Measurements from ENCODE around the gene TBL1X. TPM values are rescaled to one million over a fixed set of nuclear protein-coding genes. Genes with fewer than 3 reads are reported as not detected.
A peak's percentile ranks its signal among the peaks of the same experiment; 100 is the strongest.
"Not testable (repeated sequence)": the region's sequence is repeated elsewhere in the genome, so short reads cannot be mapped to it uniquely, and the experiment has no call there.

Gene TBL1X
- total RNA-seq, result 10 to 100 TPM; 20.0 to 23.0 TPM

DNA sequence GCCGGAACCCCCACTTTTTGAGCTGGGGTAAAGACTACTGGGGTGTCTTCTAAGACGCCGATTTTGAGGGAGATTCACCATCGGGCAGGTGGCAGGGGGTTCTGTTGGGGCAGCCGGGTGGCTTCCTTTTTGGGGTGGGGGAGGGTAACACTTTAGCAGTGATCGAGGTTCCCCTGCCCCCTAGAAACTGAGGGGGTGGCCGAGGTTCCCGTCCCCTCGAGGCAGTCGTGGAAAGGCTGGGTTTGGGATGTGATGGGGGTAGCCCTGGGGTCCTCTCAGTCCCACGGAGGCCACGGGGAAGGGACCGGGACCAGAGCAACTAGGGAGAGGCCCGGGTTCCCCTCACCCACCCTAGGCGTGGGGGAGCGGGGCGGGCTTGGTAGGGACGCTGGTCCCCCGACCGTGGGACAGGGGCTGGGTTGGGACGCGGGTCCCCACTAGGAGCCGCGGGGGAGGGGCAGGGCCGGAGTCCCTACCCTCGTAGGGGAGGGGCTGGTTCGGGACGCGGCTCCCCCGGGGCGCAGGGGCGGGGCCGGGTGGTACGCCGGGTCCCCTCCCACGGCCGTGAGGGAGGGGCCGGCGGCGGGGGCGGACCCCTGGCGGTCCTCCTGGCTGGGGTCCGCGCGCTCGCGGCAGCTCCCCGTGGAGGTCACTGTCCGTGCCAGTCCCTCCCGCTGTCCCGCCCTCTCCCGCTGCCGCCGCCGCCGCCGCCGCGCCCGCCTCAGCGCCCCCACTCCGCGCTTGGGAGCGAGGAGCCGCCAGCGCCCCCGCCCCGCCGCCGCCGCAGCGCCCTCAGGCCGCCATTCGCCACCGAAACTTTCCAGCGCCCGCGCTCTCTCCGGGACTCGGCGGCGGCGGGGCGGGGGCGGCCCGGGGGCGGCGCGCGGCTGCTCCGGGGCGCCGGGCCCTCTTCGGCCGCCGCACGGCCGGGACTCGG is at the start of gene TBL1X:
Gene TBL1X (plus strand): TSS at position 624 of the 937 bp plus-strand sequence. CDS start 188,529 bp downstream, outside the sequence.
- CTCF ChIA-PET, result no interaction called here
- Mint-ChIP-seq H3K9me3 (ENCODE audit: insufficient read depth) (no peaks in the 10 kb centered on the region), H3K4me3 (peak within 1 kb of the TSS; percentile 72), H3K36me3 (ENCODE audit: low read depth) (peaks cover 9% of the 10 kb centered on the region), H3K27me3 (ENCODE audit: low read depth) (no peaks in the 10 kb centered on the region), H3K4me1 (ENCODE audit: low read depth) (peaks cover 40% of the 10 kb centered on the region), H3K27ac (peak within 1 kb of the TSS; percentile 85)
- POLR2A ChIA-PET, result interaction anchor here (0.7 to 0.8 kb wide), 2 partner anchors 39 to 124 kb away, joined by 3 to 6 read pairs; no protein-coding TSS in a partner anchor
- DNase-seq, result peak; percentile 58
- ATAC-seq, result peak; percentile 35

DNA sequence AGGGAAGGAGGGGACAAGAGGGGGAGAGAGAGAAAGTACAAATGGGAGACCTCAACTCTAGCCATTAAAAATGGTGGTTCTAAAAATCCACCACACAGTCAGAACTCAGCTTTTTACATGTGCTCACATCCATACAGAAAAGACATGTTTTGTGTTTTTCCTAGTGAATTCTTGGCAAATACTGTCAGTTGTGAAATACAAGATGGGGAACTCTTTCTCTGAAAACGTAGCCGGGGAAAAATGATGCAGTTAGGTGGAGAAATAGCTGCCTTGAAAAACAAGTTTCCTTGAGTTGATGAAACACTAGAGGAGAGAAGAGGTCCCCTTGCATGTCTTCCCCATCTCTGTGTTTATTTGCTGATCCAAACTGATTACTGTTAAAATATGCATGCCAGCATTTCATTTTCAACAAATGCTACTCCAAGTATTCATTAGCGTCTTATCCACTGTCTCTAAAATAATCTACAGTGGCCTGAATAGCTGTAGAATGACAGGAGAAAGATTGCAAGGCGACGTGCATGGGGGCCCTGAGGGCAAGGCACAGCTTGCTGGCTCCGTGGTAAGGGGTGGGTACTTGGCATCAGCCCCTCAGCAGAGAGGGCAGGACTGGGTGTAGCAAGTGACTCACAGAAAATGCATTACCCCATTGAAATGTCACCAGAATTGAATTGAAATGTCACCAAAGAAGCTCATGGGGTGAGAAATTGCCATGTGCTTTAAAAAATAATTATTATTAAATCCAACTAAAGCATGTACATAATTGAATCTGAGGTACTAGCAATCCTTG is 48.1 kb upstream of the TBL1X start:
- H3K27me3 Mint-ChIP-seq (ENCODE audit: low read depth), result peaks cover 2% of the 10 kb centered on the region
- peaks cover 13% of the 10 kb centered on the region for H3K4me1 Mint-ChIP-seq (ENCODE audit: low read depth)
- H3K4me3 Mint-ChIP-seq, result no peak overlapping the region
- no peak for ATAC-seq
- ChIA-PET POLR2A (no interaction called here), CTCF (no interaction called here)
- DNase-seq, result no peak
- no peak overlapping the region for H3K27ac Mint-ChIP-seq
- H3K36me3 Mint-ChIP-seq (ENCODE audit: low read depth), result no peaks in the 10 kb centered on the region
- H3K9me3 Mint-ChIP-seq (ENCODE audit: insufficient read depth), result no peaks in the 10 kb centered on the region

DNA sequence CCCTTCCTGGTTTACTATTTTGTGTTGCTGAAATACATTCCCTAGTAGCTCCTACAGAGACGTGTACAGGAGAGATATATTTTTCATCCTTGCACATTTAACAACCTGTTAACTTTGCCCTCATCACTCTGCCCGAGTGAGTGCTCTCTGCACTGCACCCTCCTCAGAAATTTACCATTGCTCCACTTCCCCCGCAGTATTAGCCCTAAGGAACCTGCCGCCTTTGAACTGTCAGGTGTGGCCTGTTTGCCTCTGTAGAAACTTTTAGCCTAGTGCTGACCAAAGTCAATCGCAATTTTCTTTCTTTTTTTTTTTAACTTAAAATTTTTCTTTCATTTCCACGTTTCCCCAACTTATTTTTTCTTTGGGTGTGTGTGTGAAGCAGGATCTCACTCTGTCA is 46.6 kb upstream of the TBL1X start:
- Mint-ChIP-seq H3K36me3 (ENCODE audit: low read depth) (no peaks in the 10 kb centered on the region), H3K27me3 (ENCODE audit: low read depth) (peaks cover 2% of the 10 kb centered on the region), H3K4me1 (ENCODE audit: low read depth) (peaks cover 13% of the 10 kb centered on the region), H3K27ac (no peak overlapping the region), H3K4me3 (no peak overlapping the region), H3K9me3 (ENCODE audit: insufficient read depth) (no peaks in the 10 kb centered on the region)
- POLR2A ChIA-PET, result no interaction called here
- DNase-seq (no peak), ATAC-seq (no peak)
- CTCF ChIA-PET, result no interaction called here

DNA sequence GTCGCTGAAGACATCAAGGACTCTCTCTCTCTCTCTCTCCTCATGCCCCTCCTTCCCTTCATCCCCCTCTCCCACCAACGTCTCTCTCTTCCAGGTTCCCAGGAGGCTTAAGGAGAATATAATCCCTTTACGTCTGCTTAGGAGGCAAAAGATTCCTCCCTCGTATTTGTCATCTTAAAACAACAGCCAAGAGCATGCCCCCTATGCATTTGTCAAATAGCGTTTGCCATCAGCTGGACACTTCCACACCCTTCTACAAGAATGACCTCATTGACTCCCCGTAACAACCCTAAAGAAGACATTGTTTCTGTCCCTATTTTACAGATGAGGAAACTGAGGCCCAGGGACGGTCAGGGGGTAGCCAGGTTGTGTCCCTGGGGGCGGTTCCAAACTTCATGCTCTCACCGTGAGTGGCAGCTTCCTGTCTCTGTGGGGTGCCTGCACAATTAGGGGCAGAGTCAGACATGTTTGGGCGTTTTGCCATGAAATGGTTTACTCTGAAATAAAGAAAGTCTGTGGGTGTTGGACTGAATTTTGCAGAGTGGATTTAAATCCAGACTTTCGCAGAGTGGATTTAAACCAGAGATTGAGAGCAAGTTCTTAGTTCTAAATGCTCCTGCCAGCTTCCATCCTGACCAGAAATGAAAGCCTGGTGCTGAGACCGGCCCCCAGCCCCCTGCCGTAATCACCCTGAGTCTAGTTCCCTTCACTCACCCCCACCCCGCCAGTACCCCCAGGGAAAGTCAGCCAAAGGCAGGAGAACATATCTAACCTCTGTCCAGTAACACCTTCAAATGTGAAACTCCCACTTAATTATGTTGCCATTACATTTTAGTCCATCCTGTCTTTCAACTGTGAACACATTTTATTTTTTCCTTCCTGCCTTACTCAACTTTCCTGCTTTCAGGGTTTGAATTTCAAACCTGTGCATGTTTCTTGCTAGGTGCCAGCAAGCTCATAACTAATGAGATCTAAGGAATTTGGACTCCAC is 44.3 kb upstream of the TBL1X start:
- Mint-ChIP-seq H3K4me3 (peak overlapping the region; percentile 22), H3K27me3 (ENCODE audit: low read depth) (peaks cover 2% of the 10 kb centered on the region), H3K4me1 (ENCODE audit: low read depth) (peaks cover 13% of the 10 kb centered on the region), H3K36me3 (ENCODE audit: low read depth) (no peaks in the 10 kb centered on the region), H3K27ac (peak overlapping the region; percentile 66), H3K9me3 (ENCODE audit: insufficient read depth) (no peaks in the 10 kb centered on the region)
- CTCF ChIA-PET, result no interaction called here
- POLR2A ChIA-PET, result no interaction called here
- ATAC-seq (no peak), DNase-seq (no peak)

DNA sequence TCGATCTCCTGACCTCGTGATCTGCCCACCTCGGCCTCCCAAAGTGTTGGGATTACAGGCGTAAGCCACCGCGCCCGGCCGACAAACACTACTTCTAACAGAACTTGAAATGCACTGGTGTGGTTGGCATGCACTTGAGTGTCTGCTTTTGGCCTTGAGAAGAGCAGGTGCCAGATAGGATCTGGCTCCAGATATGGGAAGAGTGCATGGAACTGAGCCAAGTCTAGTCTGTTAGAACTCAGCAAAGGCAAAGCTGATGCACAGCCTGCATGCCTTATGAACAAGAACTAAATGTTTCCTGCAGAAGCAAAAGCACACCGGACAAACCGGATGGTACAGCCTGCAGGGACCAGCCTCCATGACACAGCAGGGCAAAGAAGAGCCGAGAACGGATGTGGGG is 35.1 kb upstream of the TBL1X start:
- no peaks in the 10 kb centered on the region for H3K9me3 Mint-ChIP-seq (ENCODE audit: insufficient read depth)
- ChIA-PET CTCF (no interaction called here), POLR2A (no interaction called here)
- no peaks in the 10 kb centered on the region for H3K27me3 Mint-ChIP-seq (ENCODE audit: low read depth)
- no peaks in the 10 kb centered on the region for H3K4me1 Mint-ChIP-seq (ENCODE audit: low read depth)
- no peaks in the 10 kb centered on the region for H3K36me3 Mint-ChIP-seq (ENCODE audit: low read depth)
- ATAC-seq (no peak), DNase-seq (no peak)
- H3K4me3 Mint-ChIP-seq, result no peak overlapping the region
- no peak overlapping the region for H3K27ac Mint-ChIP-seq

DNA sequence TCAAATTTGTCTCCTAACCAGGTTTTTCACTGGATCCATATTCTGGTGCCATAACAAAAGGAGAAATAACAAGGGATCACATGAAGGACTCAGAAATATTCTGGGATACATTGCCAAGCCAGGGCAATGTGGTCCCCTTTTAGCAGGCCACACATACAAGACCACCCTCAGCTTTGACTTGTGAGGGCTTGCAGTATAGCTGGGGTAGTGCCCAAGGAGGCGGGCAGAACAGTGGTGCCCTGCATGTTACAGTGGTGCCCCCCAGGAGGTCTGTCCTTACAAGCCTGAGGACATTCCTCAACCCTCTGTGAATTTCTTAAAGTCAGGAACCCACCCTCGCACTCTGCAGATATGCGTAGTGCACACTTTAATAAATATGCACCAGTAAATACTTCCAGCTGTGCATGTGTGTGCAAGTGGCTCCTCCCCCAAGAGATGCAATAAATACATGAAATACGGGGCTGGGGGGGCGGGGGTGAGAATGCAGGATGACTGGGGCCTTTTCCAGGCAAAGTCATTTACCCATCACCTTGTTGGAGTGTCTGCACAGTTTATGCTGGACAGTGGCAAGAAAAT is 34.4 kb upstream of the TBL1X start:
- no peaks in the 10 kb centered on the region for H3K27me3 Mint-ChIP-seq (ENCODE audit: low read depth)
- no peak overlapping the region for H3K27ac Mint-ChIP-seq
- CTCF ChIA-PET, result no interaction called here
- no peaks in the 10 kb centered on the region for H3K36me3 Mint-ChIP-seq (ENCODE audit: low read depth)
- ATAC-seq (no peak), DNase-seq (no peak)
- H3K4me3 Mint-ChIP-seq, result no peak overlapping the region
- H3K4me1 Mint-ChIP-seq (ENCODE audit: low read depth), result no peaks in the 10 kb centered on the region
- POLR2A ChIA-PET, result no interaction called here
- no peaks in the 10 kb centered on the region for H3K9me3 Mint-ChIP-seq (ENCODE audit: insufficient read depth)

DNA sequence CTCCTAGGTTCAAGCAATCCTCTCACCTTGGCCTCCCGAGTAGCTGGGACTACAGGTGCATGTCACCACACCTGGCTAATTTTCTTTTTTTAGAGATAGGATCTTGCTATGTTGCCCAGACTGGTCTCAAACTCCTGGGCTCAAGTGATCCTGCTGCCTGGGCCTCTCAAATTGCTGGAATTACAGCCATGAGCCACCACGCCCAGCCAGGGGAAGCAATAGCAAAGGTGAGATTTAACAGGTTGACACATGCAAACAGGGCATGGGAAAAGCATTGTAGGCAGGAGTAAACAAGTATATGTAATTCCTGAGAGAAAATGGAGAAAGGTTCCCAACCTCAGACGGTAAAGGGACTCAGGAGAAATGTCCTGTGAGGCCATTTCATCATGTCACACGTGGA is 33.6 kb upstream of the TBL1X start:
- no peaks in the 10 kb centered on the region for H3K27me3 Mint-ChIP-seq (ENCODE audit: low read depth)
- ATAC-seq (no peak), DNase-seq (no peak)
- CTCF ChIA-PET, result no interaction called here
- no peaks in the 10 kb centered on the region for H3K9me3 Mint-ChIP-seq (ENCODE audit: insufficient read depth)
- H3K27ac Mint-ChIP-seq, result no peak overlapping the region
- no peaks in the 10 kb centered on the region for H3K4me1 Mint-ChIP-seq (ENCODE audit: low read depth)
- no peaks in the 10 kb centered on the region for H3K36me3 Mint-ChIP-seq (ENCODE audit: low read depth)
- POLR2A ChIA-PET, result no interaction called here
- H3K4me3 Mint-ChIP-seq, result no peak overlapping the region

DNA sequence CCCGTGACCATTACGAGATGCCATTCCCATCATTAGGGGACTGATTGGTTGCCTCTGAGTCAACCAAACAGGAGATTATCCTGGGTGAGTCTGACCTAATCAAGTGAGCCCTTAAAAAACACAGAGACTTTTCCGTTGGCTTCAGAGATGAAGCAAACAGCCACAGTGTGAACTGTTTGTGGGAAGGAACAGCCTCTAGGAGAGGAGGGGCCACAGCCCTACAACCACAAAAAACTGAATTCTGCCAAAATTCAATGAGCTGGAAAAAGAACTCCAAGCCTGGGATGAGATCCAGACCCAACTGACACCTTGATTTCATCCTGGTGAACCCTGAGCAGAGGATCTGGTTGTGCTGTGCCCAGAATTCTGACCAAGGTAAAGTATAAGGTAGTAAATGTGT is 31.3 kb upstream of the TBL1X start:
- no peak overlapping the region for H3K4me3 Mint-ChIP-seq
- ATAC-seq, result no peak
- no peak overlapping the region for H3K27ac Mint-ChIP-seq
- H3K36me3 Mint-ChIP-seq (ENCODE audit: low read depth), result no peaks in the 10 kb centered on the region
- H3K9me3 Mint-ChIP-seq (ENCODE audit: insufficient read depth), result no peaks in the 10 kb centered on the region
- H3K4me1 Mint-ChIP-seq (ENCODE audit: low read depth), result no peaks in the 10 kb centered on the region
- no peak for DNase-seq
- H3K27me3 Mint-ChIP-seq (ENCODE audit: low read depth), result no peaks in the 10 kb centered on the region
- POLR2A ChIA-PET, result no interaction called here
- CTCF ChIA-PET, result no interaction called here

DNA sequence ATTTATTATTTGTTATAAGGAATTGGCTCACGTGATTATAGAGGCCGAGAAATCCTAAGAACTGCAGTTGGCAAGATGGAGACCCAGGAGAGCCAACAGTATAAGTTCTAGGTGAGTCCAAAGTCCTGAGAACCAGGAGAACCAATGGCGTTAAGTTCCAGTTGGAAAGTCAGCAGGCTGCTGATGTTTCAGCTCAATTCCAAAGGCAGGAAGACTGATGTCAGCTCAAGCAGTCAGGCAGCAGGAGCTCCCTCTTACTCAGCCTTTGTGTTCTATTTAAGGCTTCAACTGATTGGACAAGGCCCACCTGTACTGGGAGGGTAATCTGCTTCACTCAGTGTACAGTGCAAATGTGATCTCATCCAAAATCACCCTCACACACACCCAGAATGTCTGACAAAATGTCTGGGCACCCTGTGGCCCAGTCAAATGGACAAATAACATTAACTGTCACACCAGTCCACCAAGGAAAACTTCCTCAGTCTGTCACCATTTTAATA is 30.8 kb upstream of the TBL1X start:
- Mint-ChIP-seq H3K4me3 (no peak overlapping the region), H3K9me3 (ENCODE audit: insufficient read depth) (no peaks in the 10 kb centered on the region), H3K27me3 (ENCODE audit: low read depth) (no peaks in the 10 kb centered on the region), H3K27ac (no peak overlapping the region), H3K4me1 (ENCODE audit: low read depth) (no peaks in the 10 kb centered on the region), H3K36me3 (ENCODE audit: low read depth) (no peaks in the 10 kb centered on the region)
- ChIA-PET POLR2A (no interaction called here), CTCF (no interaction called here)
- no peak for ATAC-seq
- no peak for DNase-seq

DNA sequence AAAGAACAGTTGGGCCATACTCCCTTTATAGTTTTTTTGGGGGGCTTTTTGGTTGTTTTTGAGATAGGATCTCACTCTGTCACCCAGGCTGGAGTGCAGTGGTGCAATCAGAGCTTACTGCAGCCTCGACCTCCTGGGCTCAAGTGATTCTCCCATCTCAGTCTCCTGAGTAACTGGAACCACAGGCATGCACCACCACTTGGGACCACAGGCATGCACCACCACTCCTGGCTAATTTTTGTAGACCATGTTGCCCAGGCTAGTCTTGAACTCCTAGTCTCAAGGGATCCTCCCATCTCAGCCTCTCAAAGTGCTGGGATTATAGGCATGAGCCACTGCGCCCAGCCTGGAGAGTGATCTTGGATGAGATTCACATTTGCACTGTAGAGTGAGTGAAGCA is 29.8 kb upstream of the TBL1X start:
- CTCF ChIA-PET; H3K36me3 Mint-ChIP-seq (ENCODE audit: low read depth); H3K4me3 Mint-ChIP-seq; POLR2A ChIA-PET; H3K9me3 Mint-ChIP-seq (ENCODE audit: insufficient read depth); DNase-seq; H3K27me3 Mint-ChIP-seq (ENCODE audit: low read depth); ATAC-seq; H3K4me1 Mint-ChIP-seq (ENCODE audit: low read depth); H3K27ac Mint-ChIP-seq: not testable (repeated sequence)

DNA sequence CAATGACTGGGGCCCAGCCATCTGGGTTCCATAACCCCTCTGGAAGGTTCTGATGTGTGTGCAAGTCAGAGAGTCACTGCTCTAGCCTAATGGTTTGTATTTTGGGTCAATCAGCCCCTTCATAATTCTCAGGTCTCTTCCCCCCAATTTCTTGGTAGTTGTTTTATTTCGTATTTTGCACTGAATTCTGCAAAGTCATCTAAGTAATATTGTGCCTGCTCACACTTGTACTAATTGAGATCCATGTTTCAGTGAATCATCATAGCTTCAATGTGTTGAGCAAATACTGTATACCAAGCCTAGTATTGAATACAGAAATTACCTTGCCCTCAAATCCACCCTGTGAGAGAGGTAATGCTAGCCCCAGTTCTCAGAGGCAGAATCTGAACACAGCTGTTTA is 28.0 kb upstream of the TBL1X start:
- Mint-ChIP-seq H3K36me3 (ENCODE audit: low read depth) (no peaks in the 10 kb centered on the region), H3K27me3 (ENCODE audit: low read depth) (no peaks in the 10 kb centered on the region), H3K4me1 (ENCODE audit: low read depth) (peaks cover 6% of the 10 kb centered on the region), H3K9me3 (ENCODE audit: insufficient read depth) (no peaks in the 10 kb centered on the region), H3K27ac (no peak overlapping the region), H3K4me3 (no peak overlapping the region)
- POLR2A ChIA-PET, result no interaction called here
- DNase-seq (no peak), ATAC-seq (no peak)
- CTCF ChIA-PET, result no interaction called here
